ENCODE results near the gene TMEM87B. TPM values are rescaled to one million over a fixed set of nuclear protein-coding genes. Genes with fewer than 3 reads are reported as not detected.

Gene TMEM87B
- total and polyA plus RNA-seq, 8 donors, result 24.6 to 36.8 (median 28.4) TPM

GRCh38 chr2:112084689-112085374 is 29.8 kb downstream of the TMEM87B start:
- no peaks in the 10 kb centered on the region for H3K9me3 ChIP-seq
- no peaks in the 10 kb centered on the region for H3K27me3 ChIP-seq
- H3K27ac ChIP-seq, result no peak overlapping the region
- TF ChIP-seq CTCF (IDR thresholded peaks at IDR 0.05), result no peak
- ATAC-seq (no peak), DNase-seq (no peak)
- intact Hi-C loops (cut with DNase I), result no loop called here
- H3K36me3 ChIP-seq, result peaks cover 0 to 96% of the 10 kb centered on the region in 2 donors
- no peaks in the 10 kb centered on the region for H3K4me1 ChIP-seq
- no peak overlapping the region for H3K4me3 ChIP-seq

- DNase-seq (no peak), ATAC-seq (no peak)
- intact Hi-C loops (cut with DNase I), result no loop called here
- Histone ChIP-seq H3K27me3 (no peaks in the 10 kb centered on the region), H3K4me3 (no peak overlapping the region), H3K27ac (no peak overlapping the region), H3K36me3 (peaks cover 0 to 99% of the 10 kb centered on the region in 2 donors), H3K9me3 (no peaks in the 10 kb centered on the region), H3K4me1 (no peaks in the 10 kb centered on the region)
- TF ChIP-seq CTCF (IDR thresholded peaks at IDR 0.05), result no peak
These were observed 30.3 kb downstream of the TMEM87B start for GRCh38 chr2:112085375-112085730.

GRCh38 chr2:112085916-112086669 is 31.0 kb downstream of the TMEM87B start:
- H3K36me3 ChIP-seq, result peaks cover 0 to 100% of the 10 kb centered on the region in 2 donors
- no peaks in the 10 kb centered on the region for H3K9me3 ChIP-seq
- no peak for TF ChIP-seq CTCF (IDR thresholded peaks at IDR 0.05)
- no peak overlapping the region for H3K4me3 ChIP-seq
- ATAC-seq (peak; percentile 52), DNase-seq (peak in 1 of 4 donors; percentile 6)
- intact Hi-C loops (cut with DNase I), result no loop called here
- H3K27me3 ChIP-seq, result no peaks in the 10 kb centered on the region
- no peaks in the 10 kb centered on the region for H3K4me1 ChIP-seq
- H3K27ac ChIP-seq, result peak overlapping the region in 1 of 2 donors; percentile 11

GRCh38 chr2:112087346-112088020 is 32.4 kb downstream of the TMEM87B start:
- no peaks in the 10 kb centered on the region for H3K27me3 ChIP-seq
- no peak for ATAC-seq
- no peak for DNase-seq
- no peaks in the 10 kb centered on the region for H3K9me3 ChIP-seq
- H3K36me3 ChIP-seq, result peaks cover 0 to 89% of the 10 kb centered on the region in 2 donors
- no peak for TF ChIP-seq CTCF (IDR thresholded peaks at IDR 0.05)
- H3K4me1 ChIP-seq, result peaks cover 0 to 2% of the 10 kb centered on the region in 2 donors
- intact Hi-C loops (cut with DNase I), result no loop called here
- H3K27ac ChIP-seq, result no peak overlapping the region
- H3K4me3 ChIP-seq, result no peak overlapping the region

GRCh38 chr2:112089375-112089774 is 34.3 kb downstream of the TMEM87B start:
- no peaks in the 10 kb centered on the region for H3K9me3 ChIP-seq
- intact Hi-C loops (cut with DNase I), result no loop called here
- no peak overlapping the region for H3K4me3 ChIP-seq
- peaks cover 0 to 70% of the 10 kb centered on the region in 2 donors for H3K36me3 ChIP-seq
- no peak for TF ChIP-seq CTCF (IDR thresholded peaks at IDR 0.05)
- no peaks in the 10 kb centered on the region for H3K27me3 ChIP-seq
- DNase-seq (no peak), ATAC-seq (no peak)
- H3K4me1 ChIP-seq, result peaks cover 0 to 8% of the 10 kb centered on the region in 2 donors
- no peak overlapping the region for H3K27ac ChIP-seq

Data from left lung (tissue), 10 donors.